Fibroblast of skin of left quadriceps (primary cell): Measurements from ENCODE around the gene NR6A1.

Experiments used
- DNase-seq, 2 experiments: peaks; one replicate each; pipeline ENCODE4 v3.0.0-alpha.2; 2013; ENCODE audit warnings: low read depth in 2 of 2

The NR6A1 gene

GRCh38 chr9:124795881-124796431, 24.8 kb upstream of the NR6A1 start:
- DNase-seq, result no peak

- no peak for DNase-seq
Observed at GRCh38 chr9:124794902-124795491, 23.9 kb upstream of the NR6A1 start.

GRCh38 chr9:124793015-124793541, 22.0 kb upstream of the NR6A1 start:
- DNase-seq, result no peak

DNA sequence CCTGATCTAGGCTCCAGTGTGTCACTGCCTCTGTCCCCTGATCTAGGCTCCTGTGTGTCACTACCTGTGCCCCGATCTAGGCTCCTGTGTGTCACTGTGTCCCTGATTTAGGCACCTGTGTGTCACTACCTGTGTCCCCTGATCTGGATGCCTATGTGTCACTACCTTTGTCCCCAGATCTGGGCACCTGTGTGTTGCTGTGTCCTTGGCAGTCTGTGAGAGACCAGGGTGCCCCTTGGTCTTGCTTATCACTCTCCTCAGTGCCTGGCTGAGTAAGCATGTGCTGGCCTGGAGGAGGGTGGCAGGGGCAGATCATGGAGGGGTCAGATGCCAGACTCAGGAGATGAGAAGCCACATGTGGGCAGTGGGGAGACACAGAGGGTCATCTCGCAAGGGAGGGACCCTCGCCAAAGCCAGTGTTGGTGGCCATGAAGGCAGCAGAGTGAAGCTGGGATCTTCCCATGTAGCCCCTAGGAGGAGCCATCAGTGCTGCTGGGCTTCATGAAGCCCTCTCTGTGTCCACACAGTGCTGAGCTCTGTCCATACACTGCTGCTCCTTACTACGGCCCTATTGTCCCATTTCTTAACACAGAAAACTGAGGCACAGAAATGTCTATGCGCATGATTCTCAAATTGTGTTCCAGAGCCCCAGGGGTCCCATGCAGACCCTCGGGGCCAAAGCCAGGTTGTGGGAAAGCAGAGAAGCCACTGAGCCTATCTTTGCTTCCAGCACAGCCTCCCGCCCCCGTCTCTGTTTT, 21.3 kb upstream of the NR6A1 start:
- no peak for DNase-seq

GRCh38 chr9:124790801-124791505, 19.8 kb upstream of the NR6A1 start:
- DNase-seq, result no peak

DNA sequence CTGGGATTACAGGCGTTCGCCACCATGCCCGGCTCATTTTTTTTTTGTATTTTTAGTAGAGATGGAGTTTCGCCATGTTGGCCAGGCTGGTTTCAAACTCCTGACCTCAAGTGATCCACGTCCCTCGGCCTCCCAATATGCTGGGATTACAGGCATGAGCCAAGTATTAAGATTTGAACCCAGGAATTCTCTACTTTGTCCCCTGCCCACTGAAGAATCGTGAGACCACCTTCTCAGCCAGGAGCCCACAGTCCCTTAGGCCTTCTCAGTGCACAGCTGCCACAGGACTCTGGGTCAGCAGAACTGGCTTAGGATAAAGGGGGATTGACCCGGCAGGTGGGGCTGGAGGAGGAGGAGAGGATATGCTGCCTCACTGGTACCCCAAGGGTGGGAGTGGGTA, 19.2 kb upstream of the NR6A1 start:
- no peak for DNase-seq

GRCh38 chr9:124789531-124789930, 18.4 kb upstream of the NR6A1 start:
- no peak for DNase-seq

- DNase-seq, result no peak
Observed at GRCh38 chr9:124788542-124789217, 17.6 kb upstream of the NR6A1 start.

- DNase-seq, result no peak
Observed at GRCh38 chr9:124786881-124787573, 15.9 kb upstream of the NR6A1 start.

GRCh38 chr9:124784509-124784908, 13.4 kb upstream of the NR6A1 start:
- DNase-seq, result no peak

DNA sequence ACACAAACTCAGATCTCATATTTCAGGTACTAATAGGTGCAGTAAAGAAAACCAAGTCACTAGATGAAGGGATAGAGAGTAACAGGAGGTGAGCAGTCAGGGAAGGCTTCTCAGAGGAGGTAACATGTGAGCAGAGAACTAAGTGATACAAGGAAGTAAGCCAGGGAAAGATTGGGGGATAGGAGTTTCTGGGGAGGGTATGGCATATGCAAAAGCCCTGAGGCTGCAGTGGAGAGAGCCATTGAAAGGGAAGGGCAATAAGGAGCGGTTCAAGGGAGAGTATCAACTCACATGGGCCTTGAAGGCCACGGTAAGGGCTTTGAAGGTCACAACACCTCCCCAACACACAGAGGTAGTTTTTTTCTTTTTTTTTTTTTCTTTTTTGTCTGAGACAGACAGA, 12.7 kb upstream of the NR6A1 start:
- DNase-seq, result no peak

DNA sequence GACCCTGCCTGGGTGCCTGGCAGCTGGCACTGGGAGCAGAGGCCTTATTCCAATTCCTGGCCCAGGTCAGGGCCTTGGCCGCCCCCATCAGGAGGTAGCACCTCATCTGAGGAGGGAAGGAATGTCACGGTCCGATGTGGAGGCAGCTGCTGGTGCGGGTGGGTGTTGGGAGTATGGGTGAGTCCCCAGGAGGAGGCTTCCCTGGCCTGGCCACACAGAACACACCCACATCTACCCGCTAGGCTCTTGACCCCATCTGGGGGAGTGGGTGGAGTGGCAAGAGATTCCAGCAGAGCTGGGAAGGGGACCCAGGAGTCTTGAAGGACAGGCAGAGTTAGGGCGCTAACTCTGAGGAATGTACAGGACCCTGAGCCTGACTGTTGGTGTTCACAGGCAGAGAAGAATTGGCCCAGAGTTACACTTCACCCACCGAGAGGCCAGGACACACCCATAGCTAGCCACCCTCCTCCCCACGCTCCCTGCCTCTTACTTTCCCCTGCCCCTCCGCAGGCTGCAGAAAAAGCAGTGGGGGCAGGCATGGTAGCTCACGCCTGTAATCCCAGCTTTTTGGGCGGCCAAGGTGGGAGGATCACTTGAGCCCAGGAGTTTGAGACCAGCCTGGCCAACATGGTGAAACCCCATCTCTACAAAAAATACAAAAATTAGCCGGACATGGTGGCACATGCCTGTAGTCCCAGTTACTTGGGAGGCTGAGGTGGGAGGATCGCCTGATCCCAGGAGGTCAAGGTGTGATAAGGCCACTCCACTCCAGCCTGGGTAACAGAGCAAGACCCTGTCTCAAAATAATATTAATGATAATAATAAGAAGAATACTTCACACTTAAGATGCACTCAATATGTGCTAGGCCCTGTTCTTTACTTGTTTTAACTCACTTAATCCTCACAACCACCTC, 11.8 kb upstream of the NR6A1 start:
- DNase-seq, result no peak

DNA sequence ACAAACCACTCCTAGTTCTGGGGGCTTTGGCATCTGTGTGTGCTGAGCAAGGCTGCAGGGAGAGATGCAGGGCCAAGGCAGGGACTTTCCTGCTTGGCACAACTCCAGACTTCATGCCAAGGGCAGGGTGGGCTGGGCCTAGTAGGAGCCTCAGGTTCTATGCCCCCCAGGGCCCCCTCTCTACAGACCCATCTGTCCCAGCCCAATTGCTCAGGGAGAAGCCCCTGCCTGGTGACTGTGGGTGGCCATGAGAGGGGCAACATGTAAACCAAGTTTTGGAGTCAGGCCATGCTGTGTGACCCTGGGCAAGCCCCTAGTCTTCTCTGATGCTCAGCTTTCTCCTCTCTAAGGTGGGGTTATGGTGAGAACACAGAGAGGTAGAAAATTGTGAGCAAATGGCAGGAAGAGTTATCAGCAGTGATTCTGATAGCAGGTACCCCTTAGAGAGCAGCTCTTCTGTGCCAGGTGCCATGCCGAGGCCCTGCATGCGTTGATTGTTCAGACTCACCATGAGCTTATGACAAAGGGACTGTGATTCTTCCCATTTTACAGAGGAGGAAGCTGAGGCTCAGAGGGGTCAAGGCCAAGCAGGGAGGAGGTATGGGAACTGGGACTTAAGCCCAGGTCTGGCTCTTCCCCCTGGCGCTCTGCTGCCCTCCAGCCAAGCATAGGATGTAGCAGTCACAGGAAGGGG, 11.0 kb upstream of the NR6A1 start:
- no peak for DNase-seq

DNA sequence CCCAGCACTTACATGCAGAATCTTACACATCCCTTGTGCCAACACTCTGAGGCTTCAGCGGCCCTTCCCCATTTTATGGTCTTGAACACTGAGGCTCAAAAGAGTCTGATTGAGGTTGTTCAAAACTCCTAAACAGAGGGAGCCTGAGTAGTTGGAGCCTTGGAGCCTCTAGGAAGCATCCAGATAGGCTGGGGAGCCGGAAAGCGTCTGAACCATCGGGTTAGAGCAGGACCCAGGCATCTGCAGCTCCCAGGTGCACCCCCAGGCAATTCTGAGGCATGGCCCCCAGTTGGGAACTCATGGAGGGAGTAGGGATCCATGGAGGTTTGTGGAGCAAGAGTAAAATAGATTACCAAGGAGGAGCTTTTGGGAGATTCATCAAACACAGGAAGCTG, 9.6 kb upstream of the NR6A1 start:
- DNase-seq, result no peak

- DNase-seq, result no peak
Observed at GRCh38 chr9:124780060-124780756, 9.1 kb upstream of the NR6A1 start.

GRCh38 chr9:124779368-124780059, 8.4 kb upstream of the NR6A1 start:
- DNase-seq, result peak; percentile 94 to 95

GRCh38 chr9:124778575-124779367, 7.7 kb upstream of the NR6A1 start:
- no peak for DNase-seq
